A549 (cell line): ENCODE measurements around the gene NDUFB1. TPM values are rescaled to one million over a fixed set of nuclear protein-coding genes. Genes with fewer than 3 reads are reported as not detected.

Experiments
- ATAC-seq, 2 experiments: fragments of 200-7000 bp in 1 of 2; fragments of >200 bp in 1 of 2; cut with Nextera tagmentation in 1 of 2; cut with Tn5 transposase in 1 of 2; 3 replicates each; pipeline versions ENCODE4 v1.8.0 to v1.9.1; 2018 to 2020; ENCODE audit warnings: mild to moderate bottlenecking in 1 of 2, moderate library complexity in 1 of 2
- CTCF ChIA-PET: fragments of 300-600 bp; sonication (Branson Sonifier 250); formaldehyde crosslinking; extraction: SDS; loops from one replicate; lab custom pipeline; 2021; ENCODE audit warnings: antibody characterized with exemption, inconsistent platforms; lab: Yijun Ruan, JAX
- POLR2A ChIA-PET: fragments of 350-600 bp; formaldehyde crosslinking; extraction: SDS; loops from one replicate; lab custom pipeline; 2021; ENCODE audit warnings: antibody characterized with exemption, inconsistent platforms; lab: Yijun Ruan, JAX
- DNase-seq, 2 experiments: peaks; one replicate each; pipeline versions ENCODE4 v3.0.0 to v3.0.0-alpha.2; 2011 to 2016; ENCODE audit warnings: low read depth in 1 of 2, low spot score in 1 of 2
- FAIRE-seq: peaks from 2 replicates; lab custom pipeline; 2011; peaks lifted over from hg19 to GRCh38; lab: Jason Lieb, UNC
- H3K27ac ChIP-seq, 2 experiments: fragments of >200 bp; sonication (Bioruptor Twin); formaldehyde crosslinking; 3 replicates each; pipeline ENCODE4 v1.5.1; 2016 to 2017
- H3K4me1 ChIP-seq: fragments of >200 bp; sonication (Bioruptor Twin); formaldehyde crosslinking; 3 replicates; pipeline ENCODE4 v1.6.1; 2016
- H3K4me2 ChIP-seq: fragments of >200 bp; sonication (Bioruptor Twin); formaldehyde crosslinking; 3 replicates; pipeline ENCODE4 v1.6.1; 2016
- H3K4me3 ChIP-seq: fragments of >200 bp; sonication (Bioruptor Twin); formaldehyde crosslinking; 3 replicates; pipeline ENCODE4 v1.5.1; 2016
- H3K9me3 ChIP-seq: fragments of >200 bp; sonication (Bioruptor Twin); formaldehyde crosslinking; 3 replicates; pipeline ENCODE4 v1.6.1; 2016
- CBX2 ChIP-seq: fragments of 200-600 bp; sonication (generic); IDR thresholded peaks from 2 replicates; pipeline ENCODE4 v1.6.1; 2016; ENCODE audit warnings: low read depth, mild to moderate bottlenecking, borderline replicate concordance
- CEBPB ChIP-seq, 2 experiments: fragments of >200 bp in 1 of 2; sonication (Bioruptor Twin) in 1 of 2; formaldehyde crosslinking in 1 of 2; IDR thresholded peaks; 2 replicates each; pipeline ENCODE4 v1.6.1; 2012 to 2016
- CHD2 ChIP-seq: fragments of 150-350 bp; IDR thresholded peaks from 2 replicates; pipeline ENCODE4 v1.6.1; 2014; ENCODE audit warnings: low read length; ENCODE audit not compliant: partially characterized antibody
- CHD4 ChIP-seq: fragments of 200-600 bp; sonication (generic); IDR thresholded peaks from 2 replicates; pipeline ENCODE4 v1.6.1; 2016; ENCODE audit warnings: antibody characterized with exemption, mild to moderate bottlenecking, borderline replicate concordance
- EHMT2 ChIP-seq: fragments of 200-600 bp; sonication (generic); IDR thresholded peaks from 2 replicates; pipeline ENCODE4 v1.6.1; 2016; ENCODE audit warnings: antibody characterized with exemption, low read depth, mild to moderate bottlenecking, moderate library complexity
- ELK1 ChIP-seq: fragments of 150-350 bp; IDR thresholded peaks from 2 replicates; pipeline ENCODE4 v1.6.1; 2014; ENCODE audit warnings: low read depth, mild to moderate bottlenecking, low read length
- EP300 ChIP-seq, 2 experiments: fragments of >200 bp; sonication (Bioruptor Twin); formaldehyde crosslinking; IDR thresholded peaks; 2 replicates in 1 of 2; 3 replicates in 1 of 2; pipeline ENCODE4 v1.6.1; 2016 to 2017
- FOSB ChIP-seq: fragments of 250-450 bp; sonication (Bioruptor Pico); IDR thresholded peaks from 2 replicates; pipeline ENCODE4 v1.5.0; 2020; ENCODE audit warnings: mild to moderate bottlenecking, moderate library complexity
- FOSL2 ChIP-seq, 2 experiments: fragments of 450-650 bp in 1 of 2; fragments of >200 bp in 1 of 2; sonication (Bioruptor Twin) in 1 of 2; formaldehyde crosslinking; IDR thresholded peaks; 2 replicates each; pipeline versions ENCODE4 v1.5.0 to v1.6.1; 2016 to 2020; ENCODE audit warnings: mild to moderate bottlenecking in 1 of 2, moderate library complexity in 1 of 2
- GATA3 ChIP-seq: IDR thresholded peaks from 2 replicates; pipeline ENCODE4 v1.6.1; 2012; ENCODE audit warnings: borderline replicate concordance
- HES2 ChIP-seq: fragments of >200 bp; sonication (Bioruptor Twin); formaldehyde crosslinking; IDR thresholded peaks from 2 replicates; pipeline ENCODE4 v1.6.1; 2016
- HEYL ChIP-seq: fragments of 250-450 bp; sonication (Bioruptor Pico); IDR thresholded peaks from 2 replicates; pipeline ENCODE4 v1.8.0; 2021; ENCODE audit warnings: mild to moderate bottlenecking, moderate library complexity
- HMGXB4 ChIP-seq: fragments of 250-450 bp; sonication (Bioruptor Pico); IDR thresholded peaks from 2 replicates; pipeline ENCODE4 v1.5.0; 2021; ENCODE audit warnings: mild to moderate bottlenecking, moderate library complexity, borderline replicate concordance
- HOXB5 ChIP-seq: fragments of 250-450 bp; sonication (Bioruptor Pico); IDR thresholded peaks from 2 replicates; pipeline ENCODE4 v1.5.0; 2020; ENCODE audit warnings: mild to moderate bottlenecking, moderate library complexity
- JUNB ChIP-seq: fragments of >200 bp; sonication (Bioruptor Twin); formaldehyde crosslinking; IDR thresholded peaks from 2 replicates; pipeline ENCODE4 v1.6.1; 2016
- KDM1A ChIP-seq: fragments of 200-600 bp; sonication (generic); IDR thresholded peaks from 2 replicates; pipeline ENCODE4 v1.6.1; 2016; ENCODE audit warnings: low read depth, mild to moderate bottlenecking
- KDM5A ChIP-seq: fragments of 200-600 bp; sonication (generic); IDR thresholded peaks from 2 replicates; pipeline ENCODE4 v1.6.1; 2016; ENCODE audit warnings: antibody characterized with exemption, mild to moderate bottlenecking
- MYC ChIP-seq: IDR thresholded peaks from 2 replicates; pipeline ENCODE4 v1.6.1; 2012; ENCODE audit warnings: mild to moderate bottlenecking, inconsistent platforms, low read length, improper control_type of control experiment, borderline replicate concordance
- NFE2L2 ChIP-seq: fragments of 150-350 bp; conservative IDR thresholded peaks from 2 replicates; pipeline ENCODE4 v1.6.1; 2014; ENCODE audit warnings: low read length
- NPAS2 ChIP-seq: fragments of 250-450 bp; sonication (Bioruptor Pico); IDR thresholded peaks from 2 replicates; pipeline ENCODE4 v1.8.0; 2022; ENCODE audit warnings: mild to moderate bottlenecking, moderate library complexity, borderline replicate concordance
- PBX3 ChIP-seq: IDR thresholded peaks from 2 replicates; pipeline ENCODE4 v1.6.1; 2012
- RARB ChIP-seq: fragments of 250-450 bp; sonication (Bioruptor Pico); IDR thresholded peaks from 2 replicates; pipeline ENCODE4 v1.8.0; 2021; ENCODE audit warnings: mild to moderate bottlenecking, moderate library complexity
- REST ChIP-seq: fragments of 200-600 bp; sonication (generic); IDR thresholded peaks from 2 replicates; pipeline ENCODE4 v1.6.1; 2016; ENCODE audit warnings: antibody characterized with exemption, mild to moderate bottlenecking, moderate library complexity
- RNF2 ChIP-seq: fragments of 200-600 bp; sonication (generic); IDR thresholded peaks from 2 replicates; pipeline ENCODE4 v1.6.1; 2016; ENCODE audit warnings: low read depth, mild to moderate bottlenecking, antibody characterized with exemption, moderate library complexity, borderline replicate concordance
- USF2 ChIP-seq: fragments of 450-650 bp; IDR thresholded peaks from 2 replicates; pipeline ENCODE4 v1.6.1; 2014; ENCODE audit warnings: antibody characterized with exemption
- ZC3H11A ChIP-seq: fragments of 450-650 bp; IDR thresholded peaks from 2 replicates; pipeline ENCODE4 v1.6.1; 2014; ENCODE audit warnings: antibody characterized with exemption, mild to moderate bottlenecking
- WGBS: methylation state at CpG from one replicate; pipeline ENCODE4 v1.1.6; 2017; ENCODE audit errors: missing lambda C conversion rate; 5-methylcytosine and 5-hydroxymethylcytosine counted together
- polyA plus RNA-seq, 4 experiments: library from polyadenylated mRNA; depleted of rRNA in 3 of 4; stranded (reverse); fragments of >200 nt; fragmentation: RNase III in 1 of 4; extraction: RNeasy Plus Mini Kit Qiagen cat#74134 plus additional on column Dnase treatment in 1 of 4; gene quantifications; 2 replicates in 3 of 4; 3 replicates in 1 of 4; pipeline ENCODE4 v1.2.3, GENCODE V29; 2011 to 2017

NDUFB1 gene
- polyA plus RNA-seq, 2 of the 4 experiments (the other 2 are of a cell fraction): 596 to 704 TPM

GRCh38 chr14:92160619-92161018, 39.1 kb upstream of the NDUFB1 start:
- WGBS: 26% methylated on average over 4 of the region's 4 CpGs
- Histone ChIP-seq H3K4me1 (peaks cover 11% of the 10 kb centered on the region; the same call in 2 of the 3 replicates), H3K4me2 (peak overlapping the region; percentile 9; the same call in 1 of the 3 replicates), H3K27ac (peak overlapping the region in 1 of 2 experiments; percentile 51; a peak in 1 of 6 replicates), H3K4me3 (no peak overlapping the region), H3K9me3 (0 out of 3 replicates have a peak, but pooled peaks cover 6% of the 10 kb centered on the region)
- DNase-seq (peak in 1 of 2 experiments; percentile 45), FAIRE-seq (no peak), ATAC-seq (peak; percentile 52 to 74; a peak in 4 of 6 replicates)
- ChIA-PET CTCF (no interaction called here), POLR2A (no interaction called here)
- TF ChIP-seq FOSL2 (IDR thresholded peaks at IDR 0.05) (no peak), FOSL2 (CRISPR knock-in tag; IDR thresholded peaks at IDR 0.05) (peak; percentile 32; the same call in 1 of the 2 replicates), HOXB5 (no peak), NPAS2 (no peak), GATA3 (no peak), NFE2L2 (no peak), CBX2 (no peak), HES2 (no peak), RARB (peak; percentile 90; the same call in 1 of the 2 replicates), CHD4 (no peak), MYC (no peak), KDM1A (no peak), CEBPB (IDR thresholded peaks at IDR 0.05) (peak; percentile 55 to 62; a peak in 2 of 4 replicates), ELK1 (no peak), CHD2 (no peak), FOSB (CRISPR knock-in tag) (no peak), ZC3H11A (no peak), EHMT2 (no peak), HMGXB4 (CRISPR knock-in tag) (no peak), HEYL (CRISPR knock-in tag) (no peak), KDM5A (no peak), USF2 (no peak), EP300 (IDR thresholded peaks at IDR 0.05) (no peak), JUNB (no peak), PBX3 (no peak), RNF2 (no peak), REST (no peak)
